Heart left ventricle (tissue), 13 donors: ENCODE measurements around the gene PCYT1A.

Experiments
- CTCF ChIP-seq, 12 donors: fragments of 200-600 bp; sonication (generic) in 4 of 12; IDR thresholded peaks; one replicate each; pipeline versions ENCODE4 v1.5.0 to v1.8.0; 2018 to 2022; ENCODE audit warnings: antibody characterized with exemption in 12 of 12, mild to moderate bottlenecking in 5 of 12
- POLR2A ChIP-seq, 2 donors: fragments of 450-650 bp; IDR thresholded peaks; one replicate each; pipeline ENCODE4 v1.6.1; 2017; ENCODE audit warnings: antibody characterized with exemption in 2 of 2, mild to moderate bottlenecking in 2 of 2, moderate library complexity in 2 of 2
- donor health status: ischemic (EF 13 %, LVEDD 7.1; RV severe dilation, severe dysfunction).
- donor health status: DM: no; HTN: yes; CAD: no.
- donor health status: DM: no; HTN: no; CAD: no.
- donor health status: ischemic (EF 25% LVEDD 6.9; RV normal size, moderate dysfunction).
- donor health status: ischemic (EF 25% LVEDD 5.7; RV mildly dilated, moderate dysfunction).
- donor health status: ischemic (EF 35%, LVEDD 5.7; RV mildly dilated, moderate dysfunction).
- donor health status: nonischemic (EF 11% LVEDD 7.7; RV severe dilation, severe dysfunction).
- donor health status: DM: yes; HTN: yes; CAD: no.
- donor health status: PGD.
- donor health status: ischemic (EF 29% LVEDD 5.4; RV normal size, mild dysfunction).
- donor health status: nonischemic (EF 23%, LVEDD 6.1; RV moderate dilation, normal function).

DNA sequence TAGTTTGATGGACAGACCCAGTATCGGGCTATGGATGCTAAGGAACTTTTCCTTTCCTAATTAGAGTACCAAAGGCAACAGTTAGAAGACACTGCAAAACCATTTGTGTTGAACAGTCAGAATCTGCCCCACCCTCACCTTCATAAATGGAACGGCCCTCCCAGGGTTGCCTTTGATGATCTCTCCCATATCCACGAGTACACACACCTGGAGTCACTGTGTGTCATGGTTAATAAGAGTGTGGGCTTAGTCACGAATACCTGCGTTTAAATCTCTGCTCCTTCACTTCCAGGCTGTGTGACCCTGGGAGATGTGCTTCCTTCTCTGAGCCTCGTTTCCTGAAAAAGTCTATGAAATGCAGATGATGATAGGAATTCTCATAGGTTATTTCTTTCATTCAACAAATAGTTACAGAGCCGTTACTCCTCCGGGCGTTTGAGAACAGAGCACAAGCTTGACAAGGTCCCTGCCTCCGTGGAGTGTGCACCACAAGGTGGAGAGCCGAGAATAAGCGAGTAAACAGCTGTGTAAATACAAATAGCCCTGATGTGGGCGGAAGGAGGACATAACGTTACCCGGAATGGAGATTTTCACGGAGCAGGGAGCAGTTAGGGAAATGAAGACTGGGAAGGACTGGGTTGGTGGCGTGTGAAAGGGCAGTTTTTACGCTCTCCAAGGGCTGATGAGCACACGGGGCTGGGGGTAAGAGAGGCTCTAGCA is 64.5 kb downstream of the PCYT1A start:
- TF ChIP-seq CTCF (IDR thresholded peaks at IDR 0.05) (no peak), POLR2A (IDR thresholded peaks at IDR 0.05) (no peak)
